GM12878 (cell line): ENCODE results near the gene TOP1. TPM values are rescaled to one million over a fixed set of nuclear protein-coding genes. Genes with fewer than 3 reads are reported as not detected.

Experiments used
- ATAC-seq: fragments of 200-7000 bp; cut with Tn5 transposase; 3 replicates; pipeline ENCODE4 v1.9.1; 2020; ENCODE audit warnings: mild to moderate bottlenecking, moderate library complexity
- BruUV-seq: library from RNA; stranded (reverse); fragments of 400-500 nt; replicated peaks from 2 replicates; lab custom pipeline; 2021; lab: Mats Ljungman, UMichigan
- CTCF ChIA-PET: fragments of 300-600 bp; sonication (Branson Sonifier 250); formaldehyde crosslinking; extraction: SDS; loops from one replicate; lab custom pipeline; 2021; ENCODE audit warnings: inconsistent platforms; lab: Yijun Ruan, JAX
- POLR2A ChIA-PET: fragments of 350-600 bp; formaldehyde crosslinking; extraction: SDS; loops from one replicate; lab custom pipeline; 2021; ENCODE audit warnings: inconsistent platforms; lab: Charles Lee
- RAD21 ChIA-PET: fragments of 300-600 bp; sonication (Branson Sonifier 250); formaldehyde crosslinking; loops from one replicate; lab custom pipeline; 2023; ENCODE audit warnings: antibody characterized with exemption; ENCODE audit not compliant: unreplicated experiment; lab: Charles Lee
- SMC1A ChIA-PET: fragments of 300-600 bp; sonication (Branson Sonifier 250); formaldehyde crosslinking; loops from one replicate; lab custom pipeline; 2023; ENCODE audit not compliant: unreplicated experiment, uncharacterized antibody; lab: Charles Lee
- DNase-seq: peaks from one replicate; pipeline ENCODE4 v3.0.0-alpha.2; 2011; ENCODE audit warnings: low read depth, low spot score
- FAIRE-seq: peaks from 3 replicates; lab custom pipeline; 2011; peaks lifted over from hg19 to GRCh38; lab: Jason Lieb, UNC
- H2AFZ ChIP-seq: 2 replicates; pipeline ENCODE4 v1.6.0; 2011; ENCODE audit warnings: low read depth, low read length, control low read depth; ENCODE audit not compliant: control insufficient read depth
- H3K27ac ChIP-seq: 2 replicates; pipeline ENCODE4 v1.5.1; 2011; ENCODE audit warnings: control low read depth; ENCODE audit not compliant: control insufficient read depth, insufficient read depth
- H3K27me3 ChIP-seq, 2 experiments: replicated peaks in 1 of 2; 2 replicates each; pipeline versions ENCODE4 v1.6.0 to v1.6.1; 2011; ENCODE audit warnings: low read length in 1 of 2; ENCODE audit not compliant: control insufficient read depth in 2 of 2, insufficient read depth in 2 of 2
- H3K36me3 ChIP-seq, 2 experiments: 2 replicates each; pipeline ENCODE4 v1.5.1; 2011; ENCODE audit warnings: low read length in 1 of 2; ENCODE audit not compliant: control insufficient read depth in 2 of 2, insufficient read depth in 2 of 2
- H3K4me1 ChIP-seq: 2 replicates; pipeline ENCODE4 v1.6.1; 2011; ENCODE audit warnings: mild to moderate bottlenecking, low read length, moderate library complexity, mixed read lengths; ENCODE audit not compliant: control insufficient read depth, insufficient read depth
- H3K4me2 ChIP-seq: 2 replicates; pipeline ENCODE4 v1.6.0; 2011; ENCODE audit warnings: control low read depth; ENCODE audit not compliant: control insufficient read depth, insufficient read depth
- H3K4me3 ChIP-seq: fragments of 200-600 bp; sonication (generic); 2 replicates; pipeline ENCODE4 v1.5.1; 2016
- H3K79me2 ChIP-seq: 2 replicates; pipeline ENCODE4 v1.6.0; 2011; ENCODE audit warnings: low read length; ENCODE audit not compliant: control insufficient read depth, insufficient read depth
- H3K9ac ChIP-seq: 2 replicates; pipeline ENCODE4 v1.8.0; 2011; ENCODE audit warnings: low read length, control low read depth, mixed read lengths; ENCODE audit not compliant: control insufficient read depth, insufficient read depth
- H3K9me3 ChIP-seq: replicated peaks from 3 replicates; pipeline ENCODE4 v1.5.1; 2011; ENCODE audit warnings: mild to moderate bottlenecking, low read length; ENCODE audit not compliant: control insufficient read depth, insufficient read depth
- H4K20me1 ChIP-seq: 2 replicates; pipeline ENCODE4 v1.6.0; 2011; ENCODE audit not compliant: control insufficient read depth, insufficient read depth
- BCLAF1 ChIP-seq: fragments of 450-650 bp; IDR thresholded peaks from 2 replicates; pipeline ENCODE4 v1.6.1; 2017; ENCODE audit warnings: antibody characterized with exemption, mild to moderate bottlenecking, moderate library complexity
- CBFB ChIP-seq: IDR thresholded peaks from 2 replicates; pipeline ENCODE4 v1.6.1; 2016; ENCODE audit warnings: antibody characterized with exemption, low read depth
- EED ChIP-seq: sonication (generic); IDR thresholded peaks from 2 replicates; pipeline ENCODE4 v1.6.1; 2016; ENCODE audit warnings: antibody characterized with exemption, low read depth
- ETV6 ChIP-seq, 2 experiments: fragments of 450-650 bp in 1 of 2; IDR thresholded peaks in 1 of 2; conservative IDR thresholded peaks in 1 of 2; 2 replicates each; pipeline ENCODE4 v1.6.1; 2014; ENCODE audit warnings: antibody characterized with exemption in 1 of 2, borderline replicate concordance in 1 of 2, low read depth in 1 of 2, mild to moderate bottlenecking in 1 of 2, moderate library complexity in 1 of 2
- KAT2A ChIP-seq: conservative IDR thresholded peaks from 2 replicates; pipeline ENCODE4 v1.6.1; 2011; ENCODE audit warnings: low read depth, low read length; ENCODE audit not compliant: control insufficient read depth
- POLR2AphosphoS5 ChIP-seq: IDR thresholded peaks from 2 replicates; pipeline ENCODE4 v1.6.1; 2011; ENCODE audit warnings: mild to moderate bottlenecking, low read length, inconsistent platforms
- RBBP5 ChIP-seq: fragments of 200-600 bp; sonication (generic); conservative IDR thresholded peaks from 2 replicates; pipeline ENCODE4 v1.6.1; 2016
- SIN3A ChIP-seq: IDR thresholded peaks from 2 replicates; pipeline ENCODE4 v1.6.1; 2012; ENCODE audit warnings: low read depth, low read length, improper control_type of control experiment
- ZNF274 ChIP-seq: IDR thresholded peaks from one replicate; pipeline ENCODE4 v1.8.0; 2011; ENCODE audit not compliant: insufficient read length, insufficient read depth
- WGBS: methylation state at CpG from one replicate; pipeline ENCODE4 v1.1.6; 2016; ENCODE audit warnings: low lambda C conversion rate; ENCODE audit not compliant: insufficient replicate concordance, insufficient coverage; ENCODE audit errors: missing lambda C conversion rate; 5-methylcytosine and 5-hydroxymethylcytosine counted together
- in situ Hi-C: fragments of 300-500 bp; cut with MboI; formaldehyde crosslinking; loops from 9 replicates; pipeline ENCODE4 v1.14.3; 2018; ENCODE audit warnings: mixed read lengths
- intact Hi-C: fragments of 100-400 bp; cut with micrococcal nuclease; formaldehyde crosslinking; loops from one replicate; pipeline ENCODE4 v1.14.2; 2022; ENCODE audit not compliant: unreplicated experiment
- polyA plus RNA-seq, 11 experiments: library from polyadenylated mRNA; depleted of rRNA in 4 of 11; unstranded in 6 of 11; stranded (reverse) in 5 of 11; fragments of >200 nt; fragmentation: Nextera tagmentation in 4 of 11; fragmentation: Illumina TruSeq in 1 of 11; extraction: Ambion mirVana in 4 of 11; extraction: Trizol in 1 of 11; gene quantifications; 1 replicate in 1 of 11; 2 replicates in 10 of 11; pipeline versions ENCODE4 v1.2.1 to v1.2.3, GENCODE V29; 2011 to 2016; ENCODE audit warnings: inconsistent platforms in 2 of 11, missing spikeins in 2 of 11, low read depth in 1 of 11
- total RNA-seq, 4 experiments: library from RNA; depleted of rRNA in 3 of 4; stranded (reverse); fragments of >200 nt in 3 of 4; fragmentation: Illumina TruSeq in 1 of 4; extraction: Trizol in 1 of 4; gene quantifications; 2 replicates each; pipeline versions ENCODE4 v1.2.1 to v1.2.3, GENCODE V29; 2013 to 2021

Gene TOP1
- total and polyA plus RNA-seq, 10 of the 15 experiments (the other 5 are each of a cell fraction or from before 2014, with no cell fraction given): 21.5 to 128 (median 47.3) TPM

GRCh38 chr20:41045671-41046070 is 17.0 kb downstream of the TOP1 start:
- Histone ChIP-seq H3K27ac (no peak overlapping the region), H4K20me1 (no peaks in the 10 kb centered on the region), H3K4me1 (peaks cover 34% of the 10 kb centered on the region), H3K4me2 (peak overlapping the region; percentile 4; the same call in 1 of the 2 replicates), H3K4me3 (no peak overlapping the region), H3K36me3 (peaks cover 0 to 10% of the 10 kb centered on the region in 2 experiments; a peak in 3 of 4 replicates), H3K9ac (no peak overlapping the region), H3K27me3 (no peaks in the 10 kb centered on the region), H2AFZ (no peak overlapping the region), H3K79me2 (peaks cover 94% of the 10 kb centered on the region), H3K9me3 (no peaks in the 10 kb centered on the region)
- BruUV-seq: no TSS peak
- FAIRE-seq: no peak
- ATAC-seq: no peak
- intact Hi-C loops: loop anchor here (5.0 kb wide), 1 partner anchor 53 kb away; no protein-coding TSS in a partner anchor
- ChIA-PET POLR2A (interaction anchor here (0.6 to 13.6 kb wide), 9 partner anchors 6 to 93 kb away, joined by 3 to 214 read pairs (median 5); partner anchors contain the start of gene TOP1), CTCF (interaction anchor here (0.7 to 24.4 kb wide), 14 partner anchors 8 to 112 kb away, joined by 3 to 510 read pairs (median 10); partner anchors contain the start of gene PLCG1), SMC1A (interaction anchor here (0.7 to 16.6 kb wide), 16 partner anchors 5 to 88 kb away, joined by 3 to 456 read pairs (median 7); no protein-coding TSS in a partner anchor), RAD21 (interaction anchor here (1.1 to 27.8 kb wide), 11 partner anchors 8 to 90 kb away, joined by 3 to 696 read pairs (median 6); no protein-coding TSS in a partner anchor)
- in situ Hi-C loops: no loop called here
- no peak for DNase-seq
- WGBS: 71% methylated on average over 2 of the region's 2 CpGs
- no peak for TF ChIP-seq POLR2AphosphoS5
- no peak for TF ChIP-seq SIN3A

GRCh38 chr20:41046716-41047115 is 18.1 kb downstream of the TOP1 start:
- Histone ChIP-seq H3K4me1 (peaks cover 44% of the 10 kb centered on the region), H4K20me1 (no peaks in the 10 kb centered on the region), H3K4me3 (no peak overlapping the region; the same call in 1 of the 2 replicates), H3K9ac (no peak overlapping the region), H3K36me3 (peaks cover 0 to 10% of the 10 kb centered on the region in 2 experiments; a peak in 3 of 4 replicates), H3K27me3 (no peaks in the 10 kb centered on the region), H3K9me3 (no peaks in the 10 kb centered on the region), H2AFZ (no peak overlapping the region), H3K4me2 (peak overlapping the region; percentile 74; the same call in 1 of the 2 replicates), H3K27ac (peak overlapping the region; percentile 76), H3K79me2 (peaks cover 94% of the 10 kb centered on the region)
- in situ Hi-C loops (no loop called here), intact Hi-C loops (loop anchor here (5.0 kb wide), 1 partner anchor 54 kb away; no protein-coding TSS in a partner anchor)
- DNase-seq (no peak), ATAC-seq (peak; percentile 59), FAIRE-seq (no peak)
- ChIA-PET POLR2A (interaction anchor here (1.0 to 13.6 kb wide), 9 partner anchors 7 to 64 kb away, joined by 3 to 214 read pairs (median 7); partner anchors contain the start of gene TOP1), CTCF (interaction anchor here (0.6 to 24.4 kb wide), 12 partner anchors 9 to 946 kb away, joined by 3 to 510 read pairs (median 11); no protein-coding TSS in a partner anchor), RAD21 (interaction anchor here (1.1 to 27.8 kb wide), 13 partner anchors 9 to 89 kb away, joined by 3 to 696 read pairs (median 6); no protein-coding TSS in a partner anchor), SMC1A (interaction anchor here (0.7 to 16.6 kb wide), 16 partner anchors 6 to 96 kb away, joined by 3 to 456 read pairs (median 7); no protein-coding TSS in a partner anchor)
- BruUV-seq: no TSS peak
- WGBS: 14% methylated on average over 2 of the region's 2 CpGs
- no peak for TF ChIP-seq CBFB
- TF ChIP-seq RBBP5: no peak
- no peak for TF ChIP-seq EED
- no peak for TF ChIP-seq ETV6 (conservative IDR thresholded peaks at IDR 0.05 in 1 of 2, IDR thresholded peaks at IDR 0.05 in 1 of 2; ENCODE audit: borderline replicate concordance in 1 of 2, low read depth in 1 of 2)
- TF ChIP-seq KAT2A: no peak
- TF ChIP-seq ZNF274: no peak
- no peak for TF ChIP-seq BCLAF1
